GM18498 (cell line): ENCODE data around the gene CD151.

Experiments used
- ATAC-seq: cut with Tn5 transposase; IDR thresholded peaks from one replicate; pipeline ENCODE4 v1.9.1; 2021; ENCODE audit warnings: mild to moderate bottlenecking, moderate library complexity; ENCODE audit not compliant: unreplicated experiment

Gene CD151

DNA sequence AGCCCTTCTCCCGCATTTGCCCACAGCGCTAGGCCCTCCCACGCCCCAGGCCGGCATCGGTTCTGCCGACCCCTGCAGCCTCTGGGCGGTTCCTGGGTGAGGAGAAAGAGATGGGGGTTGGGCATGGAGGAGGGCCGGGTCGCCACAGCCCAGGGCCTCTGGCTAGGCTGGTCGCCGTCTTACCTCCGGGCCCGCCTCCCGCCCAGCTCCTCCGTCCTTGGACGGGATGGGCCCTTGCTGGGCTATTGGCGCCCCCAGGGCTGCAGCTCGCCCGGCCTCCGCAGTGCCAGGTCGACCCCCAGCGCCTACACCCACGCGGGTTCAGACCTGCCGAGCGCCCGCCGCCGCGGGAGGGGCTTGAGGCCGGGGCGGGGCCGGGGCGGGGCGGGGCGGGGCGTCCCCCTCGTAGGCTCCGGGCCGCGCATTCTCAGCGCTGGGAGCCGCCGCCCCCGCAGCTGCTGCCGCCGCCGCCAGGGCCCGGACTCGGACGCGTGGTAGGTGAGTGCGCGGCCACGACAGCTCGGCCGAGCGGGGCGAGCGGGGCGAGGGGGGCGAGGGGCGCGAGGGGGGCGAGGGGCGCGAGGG lies at the start of gene CD151:
Gene CD151, plus strand, starts transcription at position 424 of the 585 bp plus-strand sequence. CDS start 3,118 bp downstream, outside the sequence.
- ATAC-seq = peak; percentile 48

DNA sequence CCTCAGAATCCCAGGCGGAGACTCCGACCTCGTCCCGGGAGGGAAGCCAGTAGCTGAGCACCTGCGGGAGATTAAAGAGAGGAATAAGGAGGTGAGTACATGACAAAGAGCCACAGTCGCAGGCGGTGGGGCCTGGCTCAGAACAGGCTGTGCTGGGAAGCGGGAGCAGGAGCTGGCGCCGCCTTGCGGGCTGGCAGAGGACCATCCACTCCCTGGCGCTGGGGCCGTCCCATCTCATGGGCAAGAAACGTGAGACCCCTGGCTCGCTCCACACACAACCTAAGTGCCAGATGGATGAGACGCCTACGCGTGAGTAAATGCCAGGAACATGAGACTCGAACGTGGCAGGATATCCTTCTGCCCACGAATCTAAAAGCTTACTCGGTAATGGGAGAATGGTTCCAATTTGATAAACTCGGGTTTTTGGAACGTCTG lies 49.2 kb upstream of the CD151 start:
- no peak for ATAC-seq

DNA sequence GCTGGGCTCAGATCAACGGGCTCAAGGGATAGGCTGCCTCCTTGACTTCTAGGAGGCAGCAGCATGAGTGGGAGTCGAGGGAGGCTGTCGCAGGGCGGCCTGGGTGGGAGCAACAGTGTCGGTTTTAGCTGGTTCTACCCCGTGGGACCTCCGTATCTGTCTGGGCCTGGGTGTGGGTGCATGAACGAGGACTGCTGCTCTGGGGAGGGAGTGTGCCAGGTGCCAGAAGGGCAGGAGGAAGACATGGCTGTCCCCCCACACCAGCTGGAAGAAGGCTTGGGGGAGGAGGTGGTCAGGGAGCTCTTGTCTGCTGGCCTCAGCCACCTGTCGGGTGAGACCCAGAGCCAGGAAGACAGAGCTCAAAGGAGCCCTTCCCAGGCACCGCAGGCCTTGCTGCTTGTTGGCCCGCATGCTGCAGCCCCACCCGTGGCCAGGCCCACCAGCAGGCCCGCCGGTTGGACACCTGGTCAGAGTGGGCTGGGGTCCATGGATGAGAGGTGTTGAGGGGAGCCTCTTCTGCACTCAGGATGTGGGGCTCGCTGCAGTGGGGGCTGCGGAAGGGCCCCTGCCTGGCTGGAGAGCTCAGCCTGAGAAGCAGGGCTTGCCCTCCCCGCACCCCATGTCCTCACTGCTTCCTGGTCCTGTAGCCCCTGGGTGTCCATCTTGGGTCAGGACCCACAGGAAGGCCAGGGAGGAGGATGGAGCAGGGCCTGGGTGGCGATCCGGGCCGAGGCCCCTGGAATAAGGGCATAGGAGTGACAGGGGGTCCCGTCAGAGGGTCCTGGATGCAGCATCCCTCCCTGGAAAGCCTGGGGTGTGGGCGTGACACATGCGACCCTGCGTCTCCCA lies 46.3 kb upstream of the CD151 start:
- ATAC-seq = no peak

DNA sequence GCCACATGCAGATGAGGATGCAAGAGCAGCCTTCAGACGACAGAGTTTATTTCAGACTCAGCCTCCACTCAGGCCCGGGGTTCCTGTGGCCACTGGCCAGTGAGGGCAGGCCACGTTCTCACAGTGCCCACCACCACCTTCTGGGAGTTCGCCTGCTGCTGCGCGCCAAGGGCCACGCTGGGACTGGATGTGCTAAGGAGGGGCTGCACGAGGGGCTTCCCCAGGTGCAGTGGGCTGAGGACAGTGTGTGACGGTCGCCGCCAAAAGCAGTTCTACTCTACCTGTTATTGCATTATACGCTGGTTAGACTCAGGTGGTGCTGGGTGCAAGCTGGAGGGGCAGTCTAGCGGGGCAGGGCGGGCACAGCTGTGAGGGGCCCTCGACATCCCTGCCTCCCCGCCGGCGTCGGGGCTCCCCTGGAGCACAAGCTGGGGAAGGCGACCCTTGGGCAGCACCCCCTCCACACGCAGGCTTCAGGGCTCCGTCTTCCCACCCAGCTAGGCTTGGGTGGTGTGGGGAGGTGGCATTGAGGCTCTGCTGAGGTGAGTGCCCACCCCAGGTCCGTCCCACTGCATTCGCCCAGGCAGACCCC lies 45.6 kb upstream of the CD151 start:
- no peak for ATAC-seq

DNA sequence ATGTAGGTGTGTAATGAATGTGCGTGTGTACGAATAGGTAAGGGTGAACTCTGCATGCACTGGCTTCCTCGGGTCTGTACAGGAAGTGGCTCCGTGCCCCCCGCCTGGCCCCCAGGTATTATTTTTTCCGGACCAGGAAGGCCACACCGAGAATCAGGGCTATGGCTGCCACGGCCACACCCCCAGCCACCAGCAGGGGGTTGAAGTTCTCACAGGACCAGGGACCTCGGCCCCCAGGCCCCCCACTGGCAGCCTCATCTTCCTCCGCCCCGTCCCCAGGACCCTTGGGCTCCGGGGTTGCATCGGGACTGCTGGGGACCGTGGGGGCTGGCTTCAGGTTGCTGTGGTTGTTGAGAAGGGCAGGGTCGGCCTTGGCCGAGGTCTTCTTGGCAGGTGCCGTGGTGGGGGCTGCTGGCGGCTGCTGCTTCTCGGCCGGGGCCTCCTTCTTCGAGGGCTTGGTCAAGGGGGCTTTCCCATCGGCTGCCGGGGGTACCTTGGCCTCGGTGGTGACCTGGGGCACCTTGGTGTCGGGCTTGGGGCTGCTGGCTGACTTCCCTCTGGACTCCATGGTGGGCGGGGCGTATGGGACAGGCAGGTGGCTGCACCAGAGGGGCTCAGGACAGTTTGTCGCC lies 44.6 kb upstream of the CD151 start:
- no peak for ATAC-seq

DNA sequence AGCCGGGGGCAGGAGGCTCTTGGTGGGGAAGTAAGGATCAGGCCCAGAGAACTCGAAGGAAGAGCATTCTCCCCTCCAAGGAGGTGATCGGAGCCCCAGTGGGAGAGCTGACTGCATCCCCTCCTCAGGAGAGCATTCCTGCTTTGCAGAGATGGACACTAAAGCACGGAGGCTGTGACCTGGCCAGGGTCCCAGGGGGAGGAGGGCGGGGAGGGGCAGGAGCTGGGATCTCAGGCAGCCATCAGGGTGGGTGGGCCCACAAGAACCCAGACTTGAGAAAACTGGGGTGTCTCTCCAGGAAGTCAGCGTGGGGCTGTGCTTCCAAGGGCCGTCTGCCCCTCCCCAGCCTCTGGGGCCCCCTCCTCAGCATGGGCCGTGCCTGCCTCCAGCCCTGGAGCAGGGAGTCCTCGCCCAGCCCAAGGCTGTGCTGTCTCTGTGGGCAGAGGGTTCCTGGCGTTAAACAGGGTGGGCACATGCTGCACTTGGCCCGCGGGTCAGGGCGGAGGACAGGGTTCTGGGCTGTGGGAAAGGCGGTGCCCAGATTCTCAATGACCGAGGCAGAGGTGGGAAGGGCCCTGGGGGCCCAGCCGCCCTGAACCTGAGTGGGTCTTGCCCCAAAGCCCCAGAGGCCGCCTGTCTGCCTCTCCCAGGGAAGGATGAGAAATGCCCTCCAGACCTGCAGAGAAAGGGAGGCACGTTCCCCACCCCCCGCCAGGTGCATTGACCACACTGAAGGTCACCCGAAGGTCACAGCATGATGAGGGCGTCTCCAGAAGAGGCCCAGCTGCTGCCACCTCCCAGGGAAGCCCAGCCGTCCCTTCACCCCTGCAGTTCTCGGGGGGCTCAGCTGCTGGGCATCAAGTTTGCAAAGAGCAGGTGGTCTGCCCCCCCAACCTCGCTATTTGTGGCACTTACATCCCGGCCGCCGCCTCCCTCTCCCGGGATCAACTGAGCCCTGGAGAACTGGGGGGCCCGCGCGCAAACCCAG lies 43.5 kb upstream of the CD151 start:
- ATAC-seq = no peak

DNA sequence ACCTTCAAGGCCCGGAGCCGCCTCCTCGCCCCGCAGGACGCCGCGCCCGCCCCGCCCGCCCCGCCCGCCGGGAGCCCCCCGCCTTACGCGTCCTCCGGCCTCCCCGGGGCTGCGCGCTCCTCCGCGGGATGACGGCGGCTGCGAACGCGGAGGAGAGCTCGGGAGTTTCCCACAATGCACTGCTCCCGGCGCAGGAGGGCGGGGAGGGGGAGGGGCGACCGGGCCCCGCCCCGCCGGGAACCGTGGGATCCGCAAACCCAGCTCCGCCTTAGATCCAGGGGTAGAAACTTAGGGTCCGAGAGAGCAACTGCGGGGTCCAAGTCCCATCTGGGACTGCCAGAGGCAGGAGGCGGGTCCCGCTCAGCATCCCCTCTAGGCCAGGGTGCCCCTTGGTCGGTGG lies 42.8 kb upstream of the CD151 start, which contains the start of gene CEND1:
Gene CEND1, minus strand, starts transcription at position 148 of the 400 bp plus-strand sequence. CDS start 1,514 bp downstream, outside the sequence.
- no peak for ATAC-seq

DNA sequence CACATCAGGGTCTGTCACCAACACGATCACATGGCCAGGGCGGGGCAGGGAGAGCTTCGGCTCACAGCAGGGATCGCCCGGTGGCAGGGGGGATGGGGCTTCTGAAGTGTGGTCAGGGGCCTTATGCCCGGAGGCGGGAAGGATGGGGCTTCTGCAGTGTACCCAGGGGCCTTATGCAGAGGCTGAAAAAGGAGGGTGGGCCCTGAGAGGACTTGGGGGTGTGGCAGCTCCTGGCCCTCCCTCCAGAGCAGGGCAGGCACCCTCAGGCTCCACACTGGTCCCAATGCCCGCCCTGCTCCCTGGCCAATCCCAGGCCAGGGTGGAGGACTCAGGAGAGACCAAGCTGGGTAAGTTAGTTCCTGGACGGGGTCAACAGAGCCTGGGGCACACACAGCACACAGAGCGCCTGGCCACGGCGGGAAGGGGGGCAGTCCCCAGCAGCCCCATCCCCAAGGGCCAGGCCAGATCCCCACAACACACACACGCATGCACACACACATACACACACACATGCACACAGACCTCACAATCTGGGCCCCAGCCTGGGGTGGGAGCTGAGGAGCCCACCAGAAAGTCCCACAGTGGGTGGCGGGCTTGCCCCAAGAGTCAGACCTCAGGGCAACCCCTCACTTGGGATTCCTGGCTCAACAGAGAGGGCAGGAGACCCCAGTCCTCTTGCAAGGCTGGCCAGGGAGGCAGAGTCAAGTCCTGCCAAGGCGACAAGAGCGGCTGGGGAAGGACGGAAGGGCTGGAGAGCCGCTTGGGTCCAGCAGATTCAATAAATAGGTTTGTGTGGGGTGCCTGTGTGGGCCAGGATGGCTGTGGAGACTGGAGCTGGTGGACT lies 41.8 kb upstream of the CD151 start:
- no peak for ATAC-seq

DNA sequence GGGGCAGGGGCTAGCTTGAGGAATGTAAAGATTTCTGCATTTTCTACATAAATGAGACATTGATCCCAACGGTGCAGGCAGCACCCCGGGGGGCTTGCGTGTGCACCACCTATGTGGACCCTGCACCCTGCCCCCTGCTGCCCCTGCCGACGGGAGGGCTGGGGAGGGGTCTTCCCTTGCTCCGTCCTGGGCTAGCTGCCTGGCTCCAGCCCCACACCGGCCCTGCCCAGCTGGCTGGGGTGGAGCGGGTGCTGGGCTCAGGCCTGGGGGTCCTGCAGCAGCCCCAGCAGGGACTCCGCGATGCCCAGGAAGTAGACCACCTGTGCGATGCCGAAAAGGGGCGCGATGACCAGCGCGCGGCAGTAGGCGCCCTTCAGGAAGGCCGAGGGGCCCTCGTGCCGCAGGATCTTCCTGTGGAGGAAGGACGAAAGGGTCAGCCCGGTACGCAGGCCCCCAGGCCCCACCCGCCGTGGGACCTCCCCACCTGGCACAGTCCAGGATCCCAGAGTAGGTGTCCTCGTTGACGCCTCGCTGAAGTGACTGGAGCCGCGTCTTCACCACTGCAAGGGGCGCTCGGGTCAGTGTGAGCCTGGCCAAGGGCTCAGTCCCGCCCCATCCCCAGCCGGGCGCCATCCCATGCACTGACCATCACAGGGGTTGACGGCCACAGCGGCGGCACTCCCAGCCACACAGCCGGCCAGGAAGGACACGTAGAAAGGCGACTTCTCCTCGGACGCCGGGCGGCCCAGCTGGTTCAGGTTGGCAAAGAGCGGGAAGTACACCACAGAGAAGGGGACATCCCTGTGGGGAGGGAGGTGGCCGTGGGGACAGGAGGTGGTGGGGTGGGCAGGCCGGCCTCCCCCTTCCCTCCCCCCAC lies 40.9 kb upstream of the CD151 start:
- no peak for ATAC-seq

DNA sequence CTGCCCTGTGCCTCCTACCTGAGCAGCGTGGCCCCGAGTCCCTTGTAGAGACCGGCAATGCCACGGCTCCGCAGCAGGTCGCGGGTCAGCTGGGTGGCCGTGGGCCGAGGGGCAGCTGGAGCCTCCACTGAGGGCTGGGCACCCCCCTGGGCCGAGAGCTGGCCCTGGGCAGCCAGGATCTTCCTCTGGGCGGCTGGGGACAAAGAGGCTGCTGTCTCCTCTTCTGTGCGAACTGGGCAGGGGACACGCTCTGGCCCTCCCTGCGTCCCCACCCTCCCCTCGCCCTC lies 40.3 kb upstream of the CD151 start:
- no peak for ATAC-seq

DNA sequence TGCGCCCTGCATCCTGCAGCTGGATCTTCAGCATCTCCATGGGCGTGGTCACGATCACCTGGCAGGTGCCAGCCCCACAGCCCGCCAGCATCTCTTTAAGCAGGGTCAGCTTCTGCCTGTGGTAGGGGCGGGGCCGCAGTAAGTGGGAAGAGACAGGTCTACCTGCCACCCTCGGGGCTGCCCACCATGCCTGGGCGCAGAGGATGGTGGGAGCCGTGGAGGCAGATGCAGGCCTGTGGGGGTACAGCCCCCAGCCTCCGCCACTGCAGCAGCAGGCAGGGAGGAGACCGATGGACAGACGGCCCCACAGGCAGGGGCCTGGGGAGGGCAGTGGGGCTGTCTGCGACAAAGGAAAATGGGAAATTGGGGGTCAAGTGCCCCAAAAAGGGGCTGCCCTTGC lies 39.9 kb upstream of the CD151 start:
- ATAC-seq = no peak

DNA sequence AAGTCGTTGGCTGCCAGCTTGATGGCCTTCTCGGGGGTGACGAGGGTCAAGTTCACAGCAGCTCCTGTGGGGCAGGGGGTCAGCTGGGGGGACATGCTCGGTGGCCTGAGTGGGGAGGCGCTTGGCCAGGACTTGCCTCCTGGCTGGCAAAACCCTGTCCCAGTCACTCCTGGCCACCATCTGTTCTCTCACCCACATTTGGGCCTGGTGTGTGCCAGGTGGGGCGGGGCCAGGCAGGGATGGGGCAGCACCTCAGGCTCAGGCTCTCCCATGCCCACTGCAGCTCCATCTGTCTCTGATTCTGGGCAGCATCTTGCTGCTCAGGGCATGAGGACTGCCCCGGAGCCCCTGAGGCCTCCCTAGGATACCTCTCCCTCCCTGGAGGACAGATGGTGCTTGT lies 39.2 kb upstream of the CD151 start:
- no peak for ATAC-seq

DNA sequence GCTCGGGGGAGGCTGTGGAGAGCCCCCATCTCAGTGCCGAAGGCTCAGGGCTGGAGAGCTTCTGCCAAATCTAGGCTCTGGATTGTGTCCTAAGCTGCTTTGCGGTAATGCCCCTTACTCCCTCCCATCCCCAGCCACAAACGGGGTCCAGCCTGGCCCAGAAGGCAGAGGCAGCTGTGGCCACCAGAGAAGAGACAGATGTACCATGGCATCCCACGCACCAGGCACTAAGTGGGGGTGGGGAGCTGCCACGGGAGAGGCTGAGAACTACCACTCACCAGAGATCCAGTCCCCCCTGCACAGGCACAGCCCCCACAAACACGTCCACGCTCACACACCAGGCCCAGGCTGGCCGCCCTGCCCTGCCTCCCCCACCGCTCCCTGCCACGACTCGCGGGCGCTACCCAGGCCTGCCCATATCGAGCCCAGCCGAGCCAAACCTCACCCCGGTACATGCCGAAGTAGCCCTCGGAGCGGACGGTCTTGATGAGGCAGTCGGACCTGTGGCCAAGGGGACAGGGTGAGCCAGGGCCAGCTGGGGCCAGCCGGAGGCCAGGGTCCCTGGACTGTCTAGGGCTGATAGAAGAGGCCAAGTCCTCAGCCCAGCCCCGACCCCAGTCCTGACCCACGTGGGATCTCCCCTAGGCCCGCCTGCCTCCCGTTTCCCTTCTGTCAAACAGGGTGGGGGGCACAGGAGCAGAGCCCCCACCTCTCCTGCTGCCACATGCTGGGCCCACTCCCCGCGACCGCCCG lies 38.6 kb upstream of the CD151 start:
- no peak for ATAC-seq

DNA sequence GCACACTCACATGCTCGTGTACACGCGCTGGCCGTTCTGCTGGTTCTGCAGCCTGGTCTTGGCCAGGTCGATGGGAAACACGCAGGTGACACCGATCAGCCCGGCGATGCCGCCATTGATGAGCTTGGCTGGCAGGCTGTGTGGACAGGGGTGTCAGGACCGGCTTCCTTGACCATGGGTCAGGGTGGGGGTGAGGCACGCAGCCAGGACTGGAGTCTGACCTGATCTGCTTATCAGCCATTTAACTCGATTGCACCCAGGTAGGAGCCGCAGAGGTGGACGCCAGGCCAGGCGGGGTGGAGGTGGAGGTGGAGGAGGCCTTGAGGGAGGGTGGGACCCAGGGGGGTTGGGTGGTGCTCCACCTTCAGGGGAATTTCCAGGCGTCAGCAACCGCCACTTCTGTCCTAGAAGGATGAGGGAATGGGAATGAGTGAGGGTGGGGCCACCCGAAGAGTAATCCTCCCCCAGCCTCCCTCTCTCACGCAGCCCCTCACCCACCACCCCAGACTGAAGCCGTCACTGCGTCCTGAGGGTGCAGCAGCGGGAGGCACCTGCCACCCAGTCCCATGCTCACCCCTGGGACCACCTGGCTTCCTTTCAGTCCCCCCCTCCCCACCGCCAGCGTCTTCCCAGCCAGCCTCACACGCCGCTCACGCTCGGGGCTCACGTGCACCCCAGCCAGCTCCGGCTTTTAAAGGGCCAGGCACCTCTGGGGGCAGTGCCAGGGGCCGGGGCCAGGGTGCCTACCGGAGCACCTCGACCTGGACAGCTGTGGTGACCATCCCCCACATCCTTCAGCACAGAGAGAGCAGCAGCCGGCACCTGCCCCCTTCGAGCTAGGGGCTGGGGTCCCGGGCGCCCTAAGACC lies 37.8 kb upstream of the CD151 start:
- ATAC-seq = no peak

DNA sequence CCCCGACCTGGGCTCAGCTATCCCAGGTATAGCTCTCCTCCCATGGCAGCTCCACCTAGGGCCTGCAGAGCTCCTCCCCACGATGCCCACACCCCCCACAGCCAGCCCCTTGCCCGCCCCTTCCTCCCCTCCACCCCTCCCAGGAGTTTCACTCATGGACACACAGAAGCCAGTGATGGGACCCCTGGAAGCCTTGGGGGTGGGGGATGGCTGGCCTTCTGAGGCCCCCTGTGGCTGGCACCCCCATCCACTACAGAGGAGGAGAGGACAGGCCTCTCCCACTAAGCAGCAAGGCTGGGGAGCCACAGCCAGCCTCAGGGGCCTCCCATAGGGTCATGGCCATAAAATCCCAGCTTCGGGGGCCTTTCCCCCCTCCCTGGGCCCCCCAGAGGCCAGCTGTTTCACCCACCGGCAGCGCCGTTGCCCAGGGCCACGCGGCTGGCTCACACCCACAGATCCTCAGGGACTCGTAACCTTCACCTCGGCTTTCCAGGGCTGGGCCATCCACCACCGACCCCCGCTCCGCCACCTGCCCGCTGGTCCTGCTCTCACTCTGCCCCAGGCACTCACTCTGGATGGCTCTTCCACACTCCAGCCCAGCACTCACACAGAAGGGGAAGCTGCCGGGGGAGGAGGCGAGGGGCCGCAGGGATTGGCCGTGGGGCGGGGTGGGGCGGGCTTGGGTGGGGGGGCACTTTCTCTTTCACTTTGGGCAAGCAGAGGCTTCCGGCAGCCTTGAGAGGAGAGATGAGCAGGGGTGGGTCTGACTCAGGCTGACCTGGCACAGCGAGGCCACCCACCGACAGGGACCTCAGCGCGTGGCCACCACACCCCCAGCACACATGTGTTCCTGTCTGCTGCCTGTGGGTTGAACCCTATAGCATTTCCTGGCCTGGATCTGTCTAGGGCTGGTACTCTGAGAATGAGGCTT lies 36.9 kb upstream of the CD151 start:
- ATAC-seq = peak; percentile 26
